GM12872 (cell line): ENCODE measurements around the gene ZYG11A.

ENCODE experiments used
- TF ChIP-seq, protein P1 (sequence below): IDR thresholded peaks from 3 replicates; pipeline ENCODE4 v1.5.1; 2011; ENCODE audit warnings: low read depth, mild to moderate bottlenecking, low read length, moderate library complexity; ENCODE audit not compliant: insufficient read depth

The ZYG11A gene

DNA sequence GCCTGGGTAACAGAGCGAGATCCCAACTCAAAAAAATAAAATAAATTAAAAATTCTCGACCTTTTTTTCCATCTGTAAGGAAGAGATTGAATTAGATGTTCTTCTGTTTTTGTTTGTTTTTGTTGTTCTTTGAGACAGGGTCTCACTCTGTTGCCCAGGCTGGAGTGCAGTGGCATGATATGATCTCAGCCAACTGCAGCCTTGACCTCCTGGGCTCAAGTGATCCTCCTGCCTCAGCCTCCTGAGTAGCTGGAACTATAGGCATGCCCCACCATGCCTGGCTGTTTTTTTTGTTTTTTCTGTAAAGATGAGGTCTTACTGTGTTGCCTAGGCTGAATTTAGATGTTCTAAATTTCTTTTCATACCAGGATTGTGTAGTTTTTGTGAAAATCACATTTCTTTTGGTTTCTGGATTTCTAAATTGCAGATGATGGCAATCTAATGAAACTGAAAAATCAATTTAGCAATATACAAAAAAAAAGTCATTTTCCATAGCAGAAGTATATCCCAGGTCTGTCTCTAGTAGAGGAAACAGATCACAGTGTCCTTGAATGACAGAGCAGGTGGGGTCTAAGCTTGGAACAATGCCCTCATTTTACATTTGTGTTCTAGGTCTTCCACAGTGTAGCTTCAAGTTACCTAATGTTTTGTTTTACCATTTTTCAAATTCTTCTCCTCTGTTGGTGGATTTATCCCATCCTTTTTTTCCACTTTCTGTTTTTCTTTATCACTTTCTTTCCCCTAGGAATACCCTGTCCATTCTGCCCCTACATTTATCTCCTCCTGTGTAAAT lies 20.3 kb downstream of the ZYG11A start:
- TF ChIP-seq, protein P1, sequence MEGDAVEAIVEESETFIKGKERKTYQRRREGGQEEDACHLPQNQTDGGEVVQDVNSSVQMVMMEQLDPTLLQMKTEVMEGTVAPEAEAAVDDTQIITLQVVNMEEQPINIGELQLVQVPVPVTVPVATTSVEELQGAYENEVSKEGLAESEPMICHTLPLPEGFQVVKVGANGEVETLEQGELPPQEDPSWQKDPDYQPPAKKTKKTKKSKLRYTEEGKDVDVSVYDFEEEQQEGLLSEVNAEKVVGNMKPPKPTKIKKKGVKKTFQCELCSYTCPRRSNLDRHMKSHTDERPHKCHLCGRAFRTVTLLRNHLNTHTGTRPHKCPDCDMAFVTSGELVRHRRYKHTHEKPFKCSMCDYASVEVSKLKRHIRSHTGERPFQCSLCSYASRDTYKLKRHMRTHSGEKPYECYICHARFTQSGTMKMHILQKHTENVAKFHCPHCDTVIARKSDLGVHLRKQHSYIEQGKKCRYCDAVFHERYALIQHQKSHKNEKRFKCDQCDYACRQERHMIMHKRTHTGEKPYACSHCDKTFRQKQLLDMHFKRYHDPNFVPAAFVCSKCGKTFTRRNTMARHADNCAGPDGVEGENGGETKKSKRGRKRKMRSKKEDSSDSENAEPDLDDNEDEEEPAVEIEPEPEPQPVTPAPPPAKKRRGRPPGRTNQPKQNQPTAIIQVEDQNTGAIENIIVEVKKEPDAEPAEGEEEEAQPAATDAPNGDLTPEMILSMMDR, result no peak

- TF ChIP-seq, protein P1, result no peak
Measured at GRCh38 chr1:52867087-52867863, 24.7 kb downstream of the ZYG11A start.

GRCh38 chr1:52876843-52877242 lies 34.3 kb downstream of the ZYG11A start:
- TF ChIP-seq, protein P1, result no peak

DNA sequence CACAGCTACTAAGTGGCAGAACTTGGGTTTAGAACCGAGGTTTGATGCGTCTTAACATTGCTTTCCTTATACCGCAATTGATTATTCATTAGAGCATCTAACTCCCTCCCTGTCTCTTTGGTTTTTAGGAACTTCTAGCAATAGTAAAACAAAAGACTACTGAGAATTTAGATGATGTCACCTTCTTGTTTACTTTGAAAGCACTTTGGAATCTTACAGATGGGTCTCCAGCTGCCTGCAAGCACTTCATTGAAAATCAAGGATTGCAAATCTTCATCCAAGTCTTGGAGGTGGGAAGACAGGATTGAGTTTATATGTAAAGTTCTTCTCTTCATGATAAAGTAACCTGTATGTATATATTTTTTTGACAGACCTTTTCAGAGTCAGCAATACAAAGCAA lies 35.0 kb downstream of the ZYG11A start:
- TF ChIP-seq, protein P1, result no peak

- TF ChIP-seq, protein P1, result no peak
Measured at GRCh38 chr1:52880206-52880605, 37.6 kb downstream of the ZYG11A start.

DNA sequence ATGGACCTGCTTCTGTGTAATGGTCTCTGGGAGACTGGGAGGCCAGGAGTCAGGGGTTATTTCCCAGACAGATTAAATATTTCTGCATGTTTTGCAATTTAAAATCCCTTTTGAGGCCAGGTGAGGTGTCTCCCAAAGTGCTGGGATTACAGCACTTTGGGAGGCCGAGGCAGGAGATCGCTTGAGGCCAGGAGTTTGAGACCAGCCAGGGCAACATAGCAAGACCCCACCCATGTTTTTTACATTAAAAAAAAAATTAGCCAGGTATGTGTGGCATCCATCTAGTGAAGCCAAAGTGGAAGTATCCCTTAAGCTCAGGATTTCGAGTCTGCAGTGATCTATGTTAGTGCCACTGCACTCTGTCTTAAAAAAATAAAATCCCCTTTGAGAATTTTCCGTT lies 44.9 kb downstream of the ZYG11A start:
- TF ChIP-seq, protein P1, result no peak

DNA sequence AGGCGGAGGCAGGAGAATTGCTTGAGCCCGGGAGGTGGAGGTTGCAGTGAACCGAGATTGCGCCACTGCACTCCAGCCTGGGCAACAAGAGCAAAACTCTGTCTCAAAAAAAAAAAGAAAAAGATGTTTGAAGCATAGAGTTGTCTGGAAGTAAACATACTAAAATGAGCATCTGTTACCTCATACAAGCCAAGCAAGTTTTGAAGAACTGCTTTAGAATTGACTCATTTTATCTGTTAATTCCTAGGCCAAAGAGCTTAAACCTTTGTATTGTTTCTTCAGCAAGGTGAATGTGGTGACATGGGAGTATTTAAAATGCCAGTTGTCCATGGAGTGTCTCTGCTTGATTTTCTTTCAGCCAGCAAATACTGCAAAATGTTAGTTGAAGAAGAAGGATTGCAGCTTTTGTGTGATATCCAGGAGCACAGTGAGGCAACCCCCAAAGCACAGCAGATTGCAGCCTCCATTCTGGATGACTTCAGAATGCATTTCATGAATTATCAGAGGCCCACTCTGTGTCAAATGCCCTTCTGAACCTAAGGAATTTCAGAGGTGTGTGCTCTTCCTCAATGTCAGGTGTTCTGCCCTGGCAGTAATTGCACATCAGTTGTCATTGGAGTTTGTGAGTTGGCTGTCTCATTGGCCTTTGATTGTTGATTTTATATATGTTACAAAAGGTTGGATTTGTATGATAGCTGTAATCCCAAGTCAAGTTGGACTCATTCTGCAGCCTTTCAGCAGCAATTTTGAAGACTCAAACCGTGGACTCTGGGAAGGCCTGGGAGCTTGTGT lies 50.1 kb downstream of the ZYG11A start:
- TF ChIP-seq, protein P1, result no peak
